Measurements from ENCODE around the gene UBE2L3.

DNA sequence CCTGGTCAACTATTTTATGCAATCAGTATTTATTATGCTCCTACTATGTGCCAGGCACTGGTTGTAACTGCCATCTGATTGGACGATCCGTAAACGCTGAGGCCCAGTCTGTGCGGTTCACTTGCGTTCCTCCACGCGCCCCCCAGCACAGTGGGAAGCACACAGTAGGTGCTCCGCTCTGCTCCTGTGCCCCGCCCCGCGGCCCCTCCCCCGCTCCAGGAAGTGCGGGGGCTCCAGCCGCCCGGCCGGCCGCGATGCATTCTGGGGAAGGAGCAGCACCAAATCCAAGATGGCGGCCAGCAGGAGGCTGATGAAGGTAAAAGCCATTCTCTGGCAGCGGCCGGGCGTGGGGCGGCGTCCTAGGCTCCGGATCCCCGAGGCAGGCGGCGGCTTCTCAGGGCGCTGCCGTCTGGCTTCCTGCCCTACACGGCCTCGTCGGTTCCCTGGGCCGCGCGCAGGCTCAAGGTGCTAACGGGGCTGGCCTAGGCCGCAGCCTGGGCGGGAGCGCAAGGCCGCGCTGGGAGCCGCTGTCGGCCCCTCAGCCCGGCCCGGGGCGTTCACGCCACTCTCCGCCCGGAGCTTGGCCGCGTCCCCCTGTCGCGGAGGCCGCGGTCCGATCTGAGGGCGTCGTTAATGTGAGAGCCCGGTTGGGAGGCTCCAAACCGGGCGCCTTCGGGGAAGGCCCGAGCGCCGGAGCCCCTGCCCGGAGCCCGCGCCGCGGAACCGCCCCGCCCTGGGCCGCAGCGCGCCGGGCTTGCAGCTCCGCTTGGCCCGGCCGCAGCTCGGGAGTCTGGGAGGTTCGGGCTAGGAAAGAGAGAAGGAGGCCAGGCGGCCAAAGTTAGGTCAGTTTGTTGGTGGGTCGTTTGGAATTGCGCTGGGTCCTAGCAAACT lies at the start of gene UBE2L3:
- peak; percentile 89 for TF ChIP-seq POLR2AphosphoS5 (IDR thresholded peaks at IDR 0.05; ENCODE audit: low read depth)
- TF ChIP-seq, protein P1, sequence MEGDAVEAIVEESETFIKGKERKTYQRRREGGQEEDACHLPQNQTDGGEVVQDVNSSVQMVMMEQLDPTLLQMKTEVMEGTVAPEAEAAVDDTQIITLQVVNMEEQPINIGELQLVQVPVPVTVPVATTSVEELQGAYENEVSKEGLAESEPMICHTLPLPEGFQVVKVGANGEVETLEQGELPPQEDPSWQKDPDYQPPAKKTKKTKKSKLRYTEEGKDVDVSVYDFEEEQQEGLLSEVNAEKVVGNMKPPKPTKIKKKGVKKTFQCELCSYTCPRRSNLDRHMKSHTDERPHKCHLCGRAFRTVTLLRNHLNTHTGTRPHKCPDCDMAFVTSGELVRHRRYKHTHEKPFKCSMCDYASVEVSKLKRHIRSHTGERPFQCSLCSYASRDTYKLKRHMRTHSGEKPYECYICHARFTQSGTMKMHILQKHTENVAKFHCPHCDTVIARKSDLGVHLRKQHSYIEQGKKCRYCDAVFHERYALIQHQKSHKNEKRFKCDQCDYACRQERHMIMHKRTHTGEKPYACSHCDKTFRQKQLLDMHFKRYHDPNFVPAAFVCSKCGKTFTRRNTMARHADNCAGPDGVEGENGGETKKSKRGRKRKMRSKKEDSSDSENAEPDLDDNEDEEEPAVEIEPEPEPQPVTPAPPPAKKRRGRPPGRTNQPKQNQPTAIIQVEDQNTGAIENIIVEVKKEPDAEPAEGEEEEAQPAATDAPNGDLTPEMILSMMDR (conservative IDR thresholded peaks at IDR 0.05; ENCODE audit: low read depth in 2 of 2): no peak
- no peak for TF ChIP-seq EZH2 (IDR thresholded peaks at IDR 0.05; ENCODE audit: low read depth, unreplicated experiment)
- no peak for TF ChIP-seq EZH2phosphoT487 (IDR thresholded peaks at IDR 0.05; ENCODE audit: unreplicated experiment)
- TF ChIP-seq NANOG (IDR thresholded peaks at IDR 0.05; ENCODE audit: borderline replicate concordance): no peak
- TF ChIP-seq ZNF331 (CRISPR knock-in tag; IDR thresholded peaks at IDR 0.05; ENCODE audit: low read depth): no peak
